Small intestine (tissue), 7 donors: ENCODE data around the gene KIF25. TPM values are rescaled to one million over a fixed set of nuclear protein-coding genes. Genes with fewer than 3 reads are reported as not detected.

Source experiments
- DNase-seq, 2 donors: peaks; one replicate each; pipeline versions ENCODE4 v3.0.0 to v3.0.0-alpha.2; 2013
- FAIRE-seq: peaks from 2 replicates; lab custom pipeline; 2012; peaks lifted over from hg19 to GRCh38; lab: Jason Lieb, UNC
- H3K27ac ChIP-seq, 3 donors: one replicate each; pipeline ENCODE4 v1.5.1; 2013; ENCODE audit warnings: low read length in 2 of 3, mild to moderate bottlenecking in 2 of 3, control low read depth in 1 of 3, inconsistent platforms in 1 of 3, low read depth in 1 of 3, moderate library complexity in 1 of 3
- H3K27me3 ChIP-seq, 3 donors: one replicate each; pipeline ENCODE4 v1.6.1; 2013; ENCODE audit warnings: low read length in 3 of 3, inconsistent platforms in 1 of 3; ENCODE audit not compliant: control insufficient read depth in 3 of 3, insufficient read depth in 3 of 3
- H3K36me3 ChIP-seq, 3 donors: one replicate each; pipeline ENCODE4 v1.6.1; 2013; ENCODE audit warnings: low read length in 3 of 3, inconsistent platforms in 1 of 3, low read depth in 1 of 3, mild to moderate bottlenecking in 1 of 3, moderate library complexity in 1 of 3; ENCODE audit not compliant: control insufficient read depth in 3 of 3, insufficient read depth in 2 of 3
- H3K4me1 ChIP-seq, 3 donors: one replicate each; pipeline ENCODE4 v1.6.1; 2013; ENCODE audit warnings: low read length in 2 of 3, inconsistent platforms in 1 of 3, low read depth in 1 of 3, mild to moderate bottlenecking in 1 of 3, moderate library complexity in 1 of 3; ENCODE audit not compliant: control insufficient read depth in 3 of 3, insufficient read depth in 2 of 3
- H3K4me3 ChIP-seq, 3 donors: one replicate each; pipeline ENCODE4 v1.5.1; 2013; ENCODE audit warnings: low read length in 3 of 3, control low read depth in 1 of 3, inconsistent platforms in 1 of 3, low read depth in 1 of 3, mild to moderate bottlenecking in 1 of 3, moderate library complexity in 1 of 3
- H3K9me3 ChIP-seq, 2 donors: one replicate each; pipeline ENCODE4 v1.6.1; 2013; ENCODE audit warnings: low read depth in 1 of 2, low read length in 1 of 2; ENCODE audit not compliant: control insufficient read depth in 2 of 2, insufficient read depth in 1 of 2
- WGBS, 3 donors: extraction: QIAGEN DNeasy Blood & Tissue Kit; methylation state at CpG; one replicate each; pipeline ENCODE4 v1.1.7; 2013; 5-methylcytosine and 5-hydroxymethylcytosine counted together
- polyA plus RNA-seq, 4 donors: library from polyadenylated mRNA; stranded (reverse) in 3 of 4; unstranded in 1 of 4; fragments of 200-250 nt in 3 of 4; fragments of 120-200 nt in 1 of 4; gene quantifications; one replicate each; pipeline versions ENCODE4 v1.2.1 to v1.2.3, GENCODE V29; 2013
- donor health status: healthy with polysubstance abuse.
- donor health status: control.
- donor health status: control.
- donor health status: Bipolar disorder and iron deficiency.
- donor health status: healthy.

The KIF25 gene
- polyA plus RNA-seq, 4 donors, result 0.16 to 0.66 TPM; not detected in 2

GRCh38 chr6:167977717-167978467 is 19.6 kb upstream of the KIF25 start:
- H3K27me3 ChIP-seq, result no peaks in the 10 kb centered on the region
- 74 to 89% (median 86%) methylated on average over 36 to 43 of the region's 43 CpGs for WGBS, 3 donors
- no peak overlapping the region for H3K4me3 ChIP-seq
- no peak for FAIRE-seq
- no peak for DNase-seq
- H3K36me3 ChIP-seq, result peaks cover 0 to 9% (median 0%) of the 10 kb centered on the region in 3 donors
- H3K4me1 ChIP-seq, result no peaks in the 10 kb centered on the region
- no peaks in the 10 kb centered on the region for H3K9me3 ChIP-seq
- no peak overlapping the region for H3K27ac ChIP-seq

- no peak for FAIRE-seq
- H3K9me3 ChIP-seq, result no peaks in the 10 kb centered on the region
- H3K27me3 ChIP-seq, result no peaks in the 10 kb centered on the region
- WGBS, 3 donors, result 75 to 81% (median 75%) methylated on average over 7 of the region's 7 CpGs
- H3K4me3 ChIP-seq, result no peak overlapping the region
- no peak for DNase-seq
- H3K27ac ChIP-seq, result no peak overlapping the region
- H3K4me1 ChIP-seq, result no peaks in the 10 kb centered on the region
- H3K36me3 ChIP-seq, result peaks cover 0 to 4% (median 0%) of the 10 kb centered on the region in 3 donors
Measured at GRCh38 chr6:167978607-167979006, 18.9 kb upstream of the KIF25 start.

- WGBS, 3 donors, result 85 to 90% (median 87%) methylated on average over 12 of the region's 12 CpGs
- H3K27me3 ChIP-seq, result no peaks in the 10 kb centered on the region
- H3K36me3 ChIP-seq, result peaks cover 0 to 3% (median 0%) of the 10 kb centered on the region in 3 donors
- H3K9me3 ChIP-seq, result peaks cover 0 to 6% of the 10 kb centered on the region in 2 donors
- FAIRE-seq (no peak), DNase-seq (no peak)
- no peaks in the 10 kb centered on the region for H3K4me1 ChIP-seq
- H3K27ac ChIP-seq, result no peak overlapping the region
- H3K4me3 ChIP-seq, result no peak overlapping the region
Measured at GRCh38 chr6:167979436-167980139, 17.9 kb upstream of the KIF25 start.

- no peak for FAIRE-seq
- Histone ChIP-seq H3K9me3 (peaks cover 0 to 9% of the 10 kb centered on the region in 2 donors), H3K27ac (no peak overlapping the region), H3K4me3 (no peak overlapping the region), H3K27me3 (no peaks in the 10 kb centered on the region), H3K4me1 (no peaks in the 10 kb centered on the region), H3K36me3 (no peaks in the 10 kb centered on the region)
- 78 to 91% (median 87%) methylated on average over 3 of the region's 3 CpGs for WGBS, 3 donors
- no peak for DNase-seq
Measured at GRCh38 chr6:167980911-167981580, 16.4 kb upstream of the KIF25 start.

GRCh38 chr6:167981916-167982462 is 15.5 kb upstream of the KIF25 start:
- Histone ChIP-seq H3K27ac (no peak overlapping the region), H3K4me1 (no peaks in the 10 kb centered on the region), H3K4me3 (no peak overlapping the region), H3K9me3 (peaks cover 0 to 15% of the 10 kb centered on the region in 2 donors), H3K27me3 (no peaks in the 10 kb centered on the region), H3K36me3 (no peaks in the 10 kb centered on the region)
- whole genome bisulfite sequencing, 3 donors, result 77 to 83% (median 79%) methylated on average over 7 of the region's 7 CpGs
- FAIRE-seq (no peak), DNase-seq (no peak)

- H3K4me3 ChIP-seq, result no peak overlapping the region
- no peaks in the 10 kb centered on the region for H3K27me3 ChIP-seq
- peaks cover 0 to 24% of the 10 kb centered on the region in 2 donors for H3K9me3 ChIP-seq
- 89 to 96% (median 90%) methylated on average over 11 of the region's 11 CpGs for WGBS, 3 donors
- FAIRE-seq (no peak), DNase-seq (no peak)
- no peak overlapping the region for H3K27ac ChIP-seq
- no peaks in the 10 kb centered on the region for H3K4me1 ChIP-seq
- no peaks in the 10 kb centered on the region for H3K36me3 ChIP-seq
Measured at GRCh38 chr6:167984144-167984719, 13.2 kb upstream of the KIF25 start.

- 85 to 91% (median 89%) methylated on average over 13 of the region's 13 CpGs for WGBS, 3 donors
Measured at GRCh38 chr6:167984876-167985604, 12.4 kb upstream of the KIF25 start.

More at GRCh38 chr6:167984876-167985604, 12.4 kb upstream of the KIF25 start:
- Histone ChIP-seq H3K4me3 (no peak overlapping the region), H3K4me1 (no peaks in the 10 kb centered on the region), H3K27me3 (no peaks in the 10 kb centered on the region), H3K36me3 (no peaks in the 10 kb centered on the region), H3K9me3 (peaks cover 0 to 25% of the 10 kb centered on the region in 2 donors), H3K27ac (no peak overlapping the region)
- no peak for FAIRE-seq
- no peak for DNase-seq
